Measurements from ENCODE around the gene HOXB4. TPM values are rescaled to one million over a fixed set of nuclear protein-coding genes. Genes with fewer than 3 reads are reported as not detected.

HOXB4 gene
- total RNA-seq, 1 experiment from 2014 or later, result 11.3 TPM

DNA sequence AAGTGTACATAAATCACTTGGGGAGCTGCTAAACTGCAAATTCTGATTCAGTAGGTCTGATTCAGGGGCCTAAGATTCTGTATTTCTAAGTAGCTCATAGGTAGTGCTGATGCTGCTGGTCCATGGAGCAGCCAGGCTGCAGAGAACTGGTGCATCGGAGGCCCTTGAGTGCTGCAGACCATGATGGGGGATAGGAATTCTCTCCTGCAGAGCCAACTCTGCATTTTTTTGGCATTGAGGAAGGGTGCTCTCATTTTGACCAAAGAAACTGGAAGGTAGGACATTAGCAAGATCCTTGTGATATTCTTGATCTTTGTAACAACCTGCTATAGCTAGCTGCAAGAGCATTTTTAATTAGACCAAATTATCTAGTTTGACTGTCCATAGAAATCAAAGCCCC lies 37.9 kb downstream of the HOXB4 start:
- no TSS peak for BruUV-seq (replicated peaks)
- Histone ChIP-seq H3K27me3 (ENCODE audit: insufficient read depth, low read length) (no peaks in the 10 kb centered on the region), H3K79me2 (ENCODE audit: insufficient read depth, low read length) (no peaks in the 10 kb centered on the region), H3K27ac (ENCODE audit: low read depth, low read length) (no peak overlapping the region), H3K9me2 (ENCODE audit: insufficient read depth) (no peaks in the 10 kb centered on the region), H3K9ac (ENCODE audit: low read length) (no peak overlapping the region), H3K36me3 (ENCODE audit: control insufficient read depth in 1 of 2, insufficient read depth in 2 of 2, low read length in 2 of 2) (no peaks in the 10 kb centered on the region), H3K4me1 (ENCODE audit: control insufficient read depth in 1 of 2, insufficient read depth in 2 of 2, low read length in 2 of 2) (peaks cover 14 to 27% of the 10 kb centered on the region in 2 experiments), H3K4me3 (replicated peaks in 1 of 2; ENCODE audit: low read depth in 1 of 2, low read length in 2 of 2) (no peak overlapping the region), H2AFZ (ENCODE audit: low read depth, low read length, poor library complexity, severe bottlenecking) (no peak overlapping the region), H3K4me2 (ENCODE audit: low read length) (no peak overlapping the region), H4K20me1 (ENCODE audit: insufficient read depth) (no peaks in the 10 kb centered on the region), H3K9me3 (ENCODE audit: control insufficient read depth in 1 of 2, insufficient read depth in 1 of 2, low read depth in 1 of 2, low read length in 2 of 2) (no peaks in the 10 kb centered on the region)
- ChIA-PET RAD21 (ENCODE audit: low non-redundant PET in 1 of 2, low total read pairs in 2 of 2, uncharacterized antibody in 2 of 2, unreplicated experiment in 2 of 2) (no interaction called here), CTCF (no interaction called here), POLR2A (no interaction called here)
- intact Hi-C loops (cut with micrococcal nuclease), result no loop called here
- ATAC-seq (no peak), DNase-seq (ENCODE audit: low read depth, low spot score) (no peak)
- TF ChIP-seq TCF7L2 (IDR thresholded peaks at IDR 0.05; ENCODE audit: borderline replicate concordance, extremely low read depth, insufficient read depth, insufficient read length) (no peak), EZH2 (IDR thresholded peaks at IDR 0.05) (no peak), RAD21 (IDR thresholded peaks at IDR 0.05; ENCODE audit: low read depth) (no peak), POLR2A (IDR thresholded peaks at IDR 0.05; ENCODE audit: borderline replicate concordance, extremely low read depth, insufficient read depth, insufficient read length) (no peak), CEBPB (IDR thresholded peaks at IDR 0.05; ENCODE audit: low read depth) (no peak), ZFX (IDR thresholded peaks at IDR 0.05) (no peak), EZH2phosphoT487 (IDR thresholded peaks at IDR 0.05; ENCODE audit: borderline replicate concordance) (no peak), SP1 (IDR thresholded peaks at IDR 0.05; ENCODE audit: low read depth) (no peak), JUND (IDR thresholded peaks at IDR 0.05) (no peak)
- TF ChIP-seq, protein P1, sequence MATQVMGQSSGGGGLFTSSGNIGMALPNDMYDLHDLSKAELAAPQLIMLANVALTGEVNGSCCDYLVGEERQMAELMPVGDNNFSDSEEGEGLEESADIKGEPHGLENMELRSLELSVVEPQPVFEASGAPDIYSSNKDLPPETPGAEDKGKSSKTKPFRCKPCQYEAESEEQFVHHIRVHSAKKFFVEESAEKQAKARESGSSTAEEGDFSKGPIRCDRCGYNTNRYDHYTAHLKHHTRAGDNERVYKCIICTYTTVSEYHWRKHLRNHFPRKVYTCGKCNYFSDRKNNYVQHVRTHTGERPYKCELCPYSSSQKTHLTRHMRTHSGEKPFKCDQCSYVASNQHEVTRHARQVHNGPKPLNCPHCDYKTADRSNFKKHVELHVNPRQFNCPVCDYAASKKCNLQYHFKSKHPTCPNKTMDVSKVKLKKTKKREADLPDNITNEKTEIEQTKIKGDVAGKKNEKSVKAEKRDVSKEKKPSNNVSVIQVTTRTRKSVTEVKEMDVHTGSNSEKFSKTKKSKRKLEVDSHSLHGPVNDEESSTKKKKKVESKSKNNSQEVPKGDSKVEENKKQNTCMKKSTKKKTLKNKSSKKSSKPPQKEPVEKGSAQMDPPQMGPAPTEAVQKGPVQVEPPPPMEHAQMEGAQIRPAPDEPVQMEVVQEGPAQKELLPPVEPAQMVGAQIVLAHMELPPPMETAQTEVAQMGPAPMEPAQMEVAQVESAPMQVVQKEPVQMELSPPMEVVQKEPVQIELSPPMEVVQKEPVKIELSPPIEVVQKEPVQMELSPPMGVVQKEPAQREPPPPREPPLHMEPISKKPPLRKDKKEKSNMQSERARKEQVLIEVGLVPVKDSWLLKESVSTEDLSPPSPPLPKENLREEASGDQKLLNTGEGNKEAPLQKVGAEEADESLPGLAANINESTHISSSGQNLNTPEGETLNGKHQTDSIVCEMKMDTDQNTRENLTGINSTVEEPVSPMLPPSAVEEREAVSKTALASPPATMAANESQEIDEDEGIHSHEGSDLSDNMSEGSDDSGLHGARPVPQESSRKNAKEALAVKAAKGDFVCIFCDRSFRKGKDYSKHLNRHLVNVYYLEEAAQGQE (IDR thresholded peaks at IDR 0.05; ENCODE audit: low read depth), result no peak
- TF ChIP-seq, protein P2, sequence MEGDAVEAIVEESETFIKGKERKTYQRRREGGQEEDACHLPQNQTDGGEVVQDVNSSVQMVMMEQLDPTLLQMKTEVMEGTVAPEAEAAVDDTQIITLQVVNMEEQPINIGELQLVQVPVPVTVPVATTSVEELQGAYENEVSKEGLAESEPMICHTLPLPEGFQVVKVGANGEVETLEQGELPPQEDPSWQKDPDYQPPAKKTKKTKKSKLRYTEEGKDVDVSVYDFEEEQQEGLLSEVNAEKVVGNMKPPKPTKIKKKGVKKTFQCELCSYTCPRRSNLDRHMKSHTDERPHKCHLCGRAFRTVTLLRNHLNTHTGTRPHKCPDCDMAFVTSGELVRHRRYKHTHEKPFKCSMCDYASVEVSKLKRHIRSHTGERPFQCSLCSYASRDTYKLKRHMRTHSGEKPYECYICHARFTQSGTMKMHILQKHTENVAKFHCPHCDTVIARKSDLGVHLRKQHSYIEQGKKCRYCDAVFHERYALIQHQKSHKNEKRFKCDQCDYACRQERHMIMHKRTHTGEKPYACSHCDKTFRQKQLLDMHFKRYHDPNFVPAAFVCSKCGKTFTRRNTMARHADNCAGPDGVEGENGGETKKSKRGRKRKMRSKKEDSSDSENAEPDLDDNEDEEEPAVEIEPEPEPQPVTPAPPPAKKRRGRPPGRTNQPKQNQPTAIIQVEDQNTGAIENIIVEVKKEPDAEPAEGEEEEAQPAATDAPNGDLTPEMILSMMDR (IDR thresholded peaks at IDR 0.05 in 2 of 3, conservative IDR thresholded peaks at IDR 0.05 in 1 of 3; ENCODE audit: borderline replicate concordance in 1 of 3, insufficient read depth in 1 of 3, low read depth in 2 of 3, low read length in 2 of 3), result no peak
- TF ChIP-seq, protein P3, sequence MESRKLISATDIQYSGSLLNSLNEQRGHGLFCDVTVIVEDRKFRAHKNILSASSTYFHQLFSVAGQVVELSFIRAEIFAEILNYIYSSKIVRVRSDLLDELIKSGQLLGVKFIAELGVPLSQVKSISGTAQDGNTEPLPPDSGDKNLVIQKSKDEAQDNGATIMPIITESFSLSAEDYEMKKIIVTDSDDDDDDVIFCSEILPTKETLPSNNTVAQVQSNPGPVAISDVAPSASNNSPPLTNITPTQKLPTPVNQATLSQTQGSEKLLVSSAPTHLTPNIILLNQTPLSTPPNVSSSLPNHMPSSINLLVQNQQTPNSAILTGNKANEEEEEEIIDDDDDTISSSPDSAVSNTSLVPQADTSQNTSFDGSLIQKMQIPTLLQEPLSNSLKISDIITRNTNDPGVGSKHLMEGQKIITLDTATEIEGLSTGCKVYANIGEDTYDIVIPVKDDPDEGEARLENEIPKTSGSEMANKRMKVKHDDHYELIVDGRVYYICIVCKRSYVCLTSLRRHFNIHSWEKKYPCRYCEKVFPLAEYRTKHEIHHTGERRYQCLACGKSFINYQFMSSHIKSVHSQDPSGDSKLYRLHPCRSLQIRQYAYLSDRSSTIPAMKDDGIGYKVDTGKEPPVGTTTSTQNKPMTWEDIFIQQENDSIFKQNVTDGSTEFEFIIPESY (IDR thresholded peaks at IDR 0.05; ENCODE audit: extremely low read depth, insufficient replicate concordance, low read length), result no peak
